Measurements from ENCODE around the gene UMAD1. TPM values are rescaled to one million over a fixed set of nuclear protein-coding genes. Genes with fewer than 3 reads are reported as not detected.

Gene UMAD1
- polyA plus RNA-seq, 3 donors: 6.2 to 22.7 (median 18.6) TPM

GRCh38 chr7:7703427-7703826, 62.9 kb downstream of the UMAD1 start:
- TF ChIP-seq, protein P1, sequence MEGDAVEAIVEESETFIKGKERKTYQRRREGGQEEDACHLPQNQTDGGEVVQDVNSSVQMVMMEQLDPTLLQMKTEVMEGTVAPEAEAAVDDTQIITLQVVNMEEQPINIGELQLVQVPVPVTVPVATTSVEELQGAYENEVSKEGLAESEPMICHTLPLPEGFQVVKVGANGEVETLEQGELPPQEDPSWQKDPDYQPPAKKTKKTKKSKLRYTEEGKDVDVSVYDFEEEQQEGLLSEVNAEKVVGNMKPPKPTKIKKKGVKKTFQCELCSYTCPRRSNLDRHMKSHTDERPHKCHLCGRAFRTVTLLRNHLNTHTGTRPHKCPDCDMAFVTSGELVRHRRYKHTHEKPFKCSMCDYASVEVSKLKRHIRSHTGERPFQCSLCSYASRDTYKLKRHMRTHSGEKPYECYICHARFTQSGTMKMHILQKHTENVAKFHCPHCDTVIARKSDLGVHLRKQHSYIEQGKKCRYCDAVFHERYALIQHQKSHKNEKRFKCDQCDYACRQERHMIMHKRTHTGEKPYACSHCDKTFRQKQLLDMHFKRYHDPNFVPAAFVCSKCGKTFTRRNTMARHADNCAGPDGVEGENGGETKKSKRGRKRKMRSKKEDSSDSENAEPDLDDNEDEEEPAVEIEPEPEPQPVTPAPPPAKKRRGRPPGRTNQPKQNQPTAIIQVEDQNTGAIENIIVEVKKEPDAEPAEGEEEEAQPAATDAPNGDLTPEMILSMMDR (IDR thresholded peaks at IDR 0.05): no peak

DNA sequence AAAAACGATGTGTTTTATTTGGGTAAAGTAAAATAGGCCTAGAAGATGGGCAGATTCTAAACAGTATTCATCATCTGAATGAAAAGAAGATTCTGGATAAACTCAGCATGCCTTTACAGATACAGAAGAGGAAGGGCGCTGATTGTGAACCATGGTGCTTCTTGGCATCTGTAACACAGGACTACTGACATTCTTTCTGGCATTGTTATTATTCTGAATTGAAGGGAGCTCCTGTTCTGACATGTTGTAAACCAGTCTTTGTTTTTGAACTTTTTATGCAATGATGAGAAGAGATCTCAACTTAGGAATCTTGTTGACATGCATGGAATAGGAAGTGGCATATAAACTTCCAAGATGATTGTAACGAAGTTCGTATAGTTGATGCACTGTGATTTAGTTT, 64.3 kb downstream of the UMAD1 start:
- TF ChIP-seq, protein P1 (IDR thresholded peaks at IDR 0.05): no peak
- H3K36me3 Mint-ChIP-seq: peaks cover 0 to 4% of the 10 kb centered on the region in 2 donors
- no peaks in the 10 kb centered on the region for H3K27me3 ChIP-seq (ENCODE audit: control insufficient read depth in 2 of 2, insufficient read depth in 2 of 2, low read length in 2 of 2)
- no peaks in the 10 kb centered on the region for H3K36me3 ChIP-seq (replicated peaks in 1 of 2; ENCODE audit: control insufficient read depth in 1 of 2, insufficient read depth in 2 of 2, low read length in 2 of 2)
- H3K4me3 Mint-ChIP-seq: no peak overlapping the region
- H3K9ac ChIP-seq (ENCODE audit: insufficient read depth, low read length, poor library complexity, severe bottlenecking): no peak overlapping the region
- H3K4me3 ChIP-seq (replicated peaks in 1 of 3; ENCODE audit: low read depth in 2 of 3, low read length in 3 of 3): no peak overlapping the region
- H3K79me2 ChIP-seq (ENCODE audit: insufficient read depth, low read length): no peaks in the 10 kb centered on the region
- no peaks in the 10 kb centered on the region for H3K4me1 ChIP-seq (ENCODE audit: control insufficient read depth in 1 of 2, insufficient read depth in 2 of 2, low read length in 2 of 2)
- DNase-seq: no peak
- H3K9me3 Mint-ChIP-seq: peaks cover 0 to 1% (median 0%) of the 10 kb centered on the region in 7 donors
- no peaks in the 10 kb centered on the region for H3K9me3 ChIP-seq (replicated peaks in 1 of 2; ENCODE audit: control insufficient read depth in 1 of 2, insufficient read depth in 1 of 2, low read length in 2 of 2)
- WGBS (ENCODE audit: insufficient coverage): 100% methylated on average over 1 of the region's 4 CpGs
- no peak overlapping the region for H3K27ac Mint-ChIP-seq
- H2AFZ ChIP-seq (ENCODE audit: insufficient read depth, low read depth, low read length, poor library complexity, severe bottlenecking): no peak overlapping the region
- peaks cover 0 to 2% (median 0%) of the 10 kb centered on the region in 3 donors for H3K27me3 Mint-ChIP-seq (ENCODE audit: low read depth in 3 of 3)
- peaks cover 5% of the 10 kb centered on the region for H3K4me1 Mint-ChIP-seq
- intact Hi-C loops (cut with micrococcal nuclease): no loop called here
- no peaks in the 10 kb centered on the region for H4K20me1 ChIP-seq (ENCODE audit: insufficient read depth, low read length)
- no peak overlapping the region for H3K27ac ChIP-seq (ENCODE audit: low read depth in 1 of 2, low read length in 2 of 2)
- no peak overlapping the region for H3K4me2 ChIP-seq (replicated peaks; ENCODE audit: extremely low read depth, low read length, poor library complexity, severe bottlenecking)

More at GRCh38 chr7:7703427-7703826, 62.9 kb downstream of the UMAD1 start:
- Mint-ChIP-seq H3K27ac (no peak overlapping the region), H3K4me3 (no peak overlapping the region), H3K9me3 (peaks cover 0 to 1% (median 0%) of the 10 kb centered on the region in 7 donors), H3K36me3 (peaks cover 0 to 4% of the 10 kb centered on the region in 2 donors), H3K4me1 (peaks cover 10% of the 10 kb centered on the region), H3K27me3 (ENCODE audit: low read depth in 3 of 3) (peaks cover 0 to 2% (median 0%) of the 10 kb centered on the region in 3 donors)
- H3K4me3 ChIP-seq (replicated peaks in 1 of 3; ENCODE audit: low read depth in 2 of 3, low read length in 3 of 3): no peak overlapping the region
- intact Hi-C loops (cut with micrococcal nuclease): no loop called here
- no peak overlapping the region for H3K4me2 ChIP-seq (replicated peaks; ENCODE audit: extremely low read depth, low read length, poor library complexity, severe bottlenecking)
- WGBS (ENCODE audit: insufficient coverage): 98% methylated on average over 6 of the region's 7 CpGs
- no peak overlapping the region for H3K9ac ChIP-seq (ENCODE audit: insufficient read depth, low read length, poor library complexity, severe bottlenecking)
- no peaks in the 10 kb centered on the region for H3K79me2 ChIP-seq (ENCODE audit: insufficient read depth, low read length)
- H3K27ac ChIP-seq (ENCODE audit: low read depth in 1 of 2, low read length in 2 of 2): no peak overlapping the region
- H2AFZ ChIP-seq (ENCODE audit: insufficient read depth, low read depth, low read length, poor library complexity, severe bottlenecking): no peak overlapping the region
- no peaks in the 10 kb centered on the region for H3K27me3 ChIP-seq (ENCODE audit: control insufficient read depth in 2 of 2, insufficient read depth in 2 of 2, low read length in 2 of 2)
- no peak for DNase-seq
- no peaks in the 10 kb centered on the region for H3K9me3 ChIP-seq (replicated peaks in 1 of 2; ENCODE audit: control insufficient read depth in 1 of 2, insufficient read depth in 1 of 2, low read length in 2 of 2)
- H4K20me1 ChIP-seq (ENCODE audit: insufficient read depth, low read length): no peaks in the 10 kb centered on the region
- H3K4me1 ChIP-seq (ENCODE audit: control insufficient read depth in 1 of 2, insufficient read depth in 2 of 2, low read length in 2 of 2): no peaks in the 10 kb centered on the region
- no peaks in the 10 kb centered on the region for H3K36me3 ChIP-seq (replicated peaks in 1 of 2; ENCODE audit: control insufficient read depth in 1 of 2, insufficient read depth in 2 of 2, low read length in 2 of 2)

All from CD14-positive monocyte (primary cell).